Liver (tissue), 3 donors: Measurements from ENCODE around the gene SECISBP2L.

Experiments used
- CTCF ChIP-seq: fragments of 150-350 bp; IDR thresholded peaks from 2 replicates; pipeline ENCODE4 v1.5.1; 2017; ENCODE audit warnings: improper control_type of control experiment, low read depth, low read length; ENCODE audit not compliant: missing input control
- EGR1 ChIP-seq, 2 donors: IDR thresholded peaks; 2 replicates each; pipeline ENCODE4 v1.6.1; 2016 to 2018; ENCODE audit warnings: antibody characterized with exemption in 2 of 2, low read depth in 2 of 2
- FOXA1 ChIP-seq: IDR thresholded peaks from 2 replicates; pipeline ENCODE4 v1.6.1; 2016; ENCODE audit warnings: antibody characterized with exemption
- GABPA ChIP-seq, 2 donors: IDR thresholded peaks in 1 of 2; conservative IDR thresholded peaks in 1 of 2; 2 replicates each; pipeline ENCODE4 v1.6.1; 2016; ENCODE audit warnings: antibody characterized with exemption in 2 of 2, mild to moderate bottlenecking in 1 of 2, moderate library complexity in 1 of 2
- JUND ChIP-seq, 2 donors: IDR thresholded peaks; 2 replicates each; pipeline ENCODE4 v1.6.1; 2016; ENCODE audit warnings: antibody characterized with exemption in 2 of 2
- MAX ChIP-seq: IDR thresholded peaks from 2 replicates; pipeline ENCODE4 v1.6.1; 2016; ENCODE audit warnings: antibody characterized with exemption
- NR2F2 ChIP-seq: IDR thresholded peaks from 2 replicates; pipeline ENCODE4 v1.6.1; 2016; ENCODE audit warnings: antibody characterized with exemption
- RXRA ChIP-seq, 2 donors: IDR thresholded peaks; 2 replicates each; pipeline ENCODE4 v1.6.1; 2017 to 2018; ENCODE audit warnings: antibody characterized with exemption in 2 of 2, mild to moderate bottlenecking in 1 of 2
- SP1 ChIP-seq: IDR thresholded peaks from 2 replicates; pipeline ENCODE4 v1.6.1; 2018; ENCODE audit warnings: antibody characterized with exemption, mild to moderate bottlenecking
- TAF1 ChIP-seq: conservative IDR thresholded peaks from 2 replicates; pipeline ENCODE4 v1.6.1; 2016; ENCODE audit warnings: antibody characterized with exemption, mild to moderate bottlenecking
- YY1 ChIP-seq: IDR thresholded peaks from 2 replicates; pipeline ENCODE4 v1.6.1; 2016; ENCODE audit warnings: antibody characterized with exemption, mild to moderate bottlenecking
- ZBTB33 ChIP-seq: IDR thresholded peaks from 2 replicates; pipeline ENCODE4 v1.6.1; 2016; ENCODE audit warnings: antibody characterized with exemption
- donor health status: healthy.
- donor health status: healthy.

- TF ChIP-seq YY1 = no peak
- no peak for TF ChIP-seq CTCF
- TF ChIP-seq TAF1 = no peak
- no peak for TF ChIP-seq SP1
- TF ChIP-seq ZBTB33 = no peak
- TF ChIP-seq GABPA (IDR thresholded peaks at IDR 0.05 in 1 of 2, conservative IDR thresholded peaks at IDR 0.05 in 1 of 2) = no peak
- no peak for TF ChIP-seq NR2F2
- TF ChIP-seq JUND (IDR thresholded peaks at IDR 0.05) = no peak
- TF ChIP-seq MAX = no peak
- no peak for TF ChIP-seq FOXA1
- no peak for TF ChIP-seq RXRA (IDR thresholded peaks at IDR 0.05)
- no peak for TF ChIP-seq EGR1 (IDR thresholded peaks at IDR 0.05; ENCODE audit: low read depth in 2 of 2)
Observed at GRCh38 chr15:49082960-49083359, 36.7 kb upstream of the SECISBP2L start.
